ENCODE measurements around the gene C20orf173. TPM values are rescaled to one million over a fixed set of nuclear protein-coding genes. Genes with fewer than 3 reads are reported as not detected.

C20orf173 gene
- total and polyA plus RNA-seq, 5 donors from 2014 or later, result not detected

DNA sequence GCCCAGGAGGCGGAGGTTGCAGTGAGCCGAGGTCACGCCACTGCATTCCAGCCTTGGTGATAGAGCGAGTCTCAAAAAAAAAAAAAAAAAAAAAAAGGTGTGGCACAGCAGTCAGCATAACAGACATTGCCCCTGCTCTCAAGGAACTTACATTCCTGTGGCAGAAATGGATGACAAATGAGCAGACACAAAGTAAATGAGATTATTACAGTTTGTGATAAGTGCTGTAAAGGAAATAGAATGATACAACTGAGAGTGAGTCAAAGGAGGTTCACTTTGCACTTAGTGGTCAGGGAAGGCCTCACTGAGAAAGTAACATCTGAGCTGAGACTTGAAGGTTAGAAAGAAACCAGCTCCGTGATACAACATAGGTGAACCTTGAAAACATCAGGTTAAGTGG lies 37.6 kb downstream of the C20orf173 start:
- peak overlapping the region; percentile 99 for H3K4me3 ChIP-seq (ENCODE audit: low read depth, low read length)
- DNase-seq (peak in 1 of 3 donors; percentile 23), ATAC-seq (ENCODE audit: low read depth in 2 of 2) (no peak)
- Mint-ChIP-seq H3K4me1 (peaks cover 33 to 80% (median 48%) of the 10 kb centered on the region in 4 donors), H3K36me3 (peaks cover 48% of the 10 kb centered on the region), H3K4me3 (peak overlapping the region; percentile 98 to 100 (median 99)), H3K27ac (peak overlapping the region; percentile 85 to 99 (median 99)), H3K27me3 (no peaks in the 10 kb centered on the region), H3K9me3 (no peaks in the 10 kb centered on the region)
- no peaks in the 10 kb centered on the region for H3K27me3 ChIP-seq (ENCODE audit: control insufficient read depth, insufficient read depth, low read length)
- peaks cover 54% of the 10 kb centered on the region for H3K4me1 ChIP-seq (ENCODE audit: control insufficient read depth, insufficient read depth, low read length, poor library complexity, severe bottlenecking)
- peak overlapping the region; percentile 84 for H3K27ac ChIP-seq (ENCODE audit: insufficient read depth, low read length, poor library complexity, severe bottlenecking)
- H3K9me3 ChIP-seq (ENCODE audit: control insufficient read depth in 2 of 2, low read length in 2 of 2), result no peaks in the 10 kb centered on the region
- H3K36me3 ChIP-seq (ENCODE audit: control insufficient read depth, insufficient read depth, low read length), result peaks cover 38% of the 10 kb centered on the region

DNA sequence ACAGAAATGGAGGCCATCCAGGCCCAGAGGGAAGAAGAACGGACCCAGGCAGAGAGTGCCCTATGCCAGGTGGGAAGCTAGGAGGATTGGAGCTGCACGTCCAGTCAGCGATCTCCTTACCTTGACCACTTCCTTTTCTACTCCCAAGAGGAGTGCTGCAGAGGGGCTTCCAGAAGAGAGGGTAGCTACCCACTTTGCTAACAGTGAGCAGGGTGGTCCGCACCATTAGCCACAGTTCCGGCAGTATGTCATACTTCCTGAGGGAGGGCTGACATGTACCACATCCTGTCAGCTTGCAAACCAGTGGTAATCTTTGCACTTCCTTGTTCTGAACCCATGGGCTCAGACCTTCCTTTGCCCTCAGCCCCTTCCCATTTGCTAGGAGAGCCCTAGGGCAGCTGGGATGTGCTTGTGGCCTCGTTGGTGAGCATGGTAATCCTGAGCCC lies 38.7 kb downstream of the C20orf173 start:
- Histone ChIP-seq H3K36me3 (ENCODE audit: control insufficient read depth, insufficient read depth, low read length) (peaks cover 32% of the 10 kb centered on the region), H3K9me3 (ENCODE audit: control insufficient read depth in 2 of 2, low read length in 2 of 2) (no peaks in the 10 kb centered on the region), H3K27ac (ENCODE audit: insufficient read depth, low read length, poor library complexity, severe bottlenecking) (peak overlapping the region; percentile 84), H3K4me3 (ENCODE audit: low read depth, low read length) (peak overlapping the region; percentile 99), H3K27me3 (ENCODE audit: control insufficient read depth, insufficient read depth, low read length) (no peaks in the 10 kb centered on the region), H3K4me1 (ENCODE audit: control insufficient read depth, insufficient read depth, low read length, poor library complexity, severe bottlenecking) (peaks cover 54% of the 10 kb centered on the region)
- Mint-ChIP-seq H3K27ac (peak overlapping the region; percentile 99 to 100 (median 99)), H3K9me3 (no peaks in the 10 kb centered on the region), H3K4me1 (peaks cover 33 to 85% (median 51%) of the 10 kb centered on the region in 4 donors), H3K4me3 (peak overlapping the region; percentile 98 to 100 (median 99)), H3K27me3 (no peaks in the 10 kb centered on the region), H3K36me3 (peaks cover 48% of the 10 kb centered on the region)
- peak; percentile 100 for ATAC-seq (ENCODE audit: low read depth in 2 of 2)
- peak; percentile 47 to 88 (median 78) for DNase-seq

DNA sequence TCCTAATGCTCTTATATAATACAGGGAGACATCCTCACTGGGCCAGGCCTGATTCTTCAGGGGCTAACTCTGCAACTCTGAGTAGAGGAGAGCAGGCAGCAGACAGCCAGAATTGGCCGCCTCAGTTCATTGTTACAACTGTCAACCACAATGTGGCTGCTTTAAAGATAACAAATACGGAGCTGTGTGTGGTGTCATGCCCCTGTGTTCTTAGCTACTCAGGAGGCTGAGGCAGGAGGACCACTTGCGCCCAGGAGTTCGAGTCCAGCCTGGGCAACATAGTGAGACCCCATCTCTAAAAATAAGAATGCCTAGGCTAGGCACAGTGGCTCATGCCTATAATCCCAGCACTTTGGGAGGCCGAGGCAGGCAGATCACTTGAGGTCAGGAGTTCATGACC lies 39.7 kb downstream of the C20orf173 start:
- peak overlapping the region; percentile 84 for H3K27ac ChIP-seq (ENCODE audit: insufficient read depth, low read length, poor library complexity, severe bottlenecking)
- H3K9me3 ChIP-seq (ENCODE audit: control insufficient read depth in 2 of 2, low read length in 2 of 2), result no peaks in the 10 kb centered on the region
- H3K4me1 ChIP-seq (ENCODE audit: control insufficient read depth, insufficient read depth, low read length, poor library complexity, severe bottlenecking), result peaks cover 54% of the 10 kb centered on the region

DNA sequence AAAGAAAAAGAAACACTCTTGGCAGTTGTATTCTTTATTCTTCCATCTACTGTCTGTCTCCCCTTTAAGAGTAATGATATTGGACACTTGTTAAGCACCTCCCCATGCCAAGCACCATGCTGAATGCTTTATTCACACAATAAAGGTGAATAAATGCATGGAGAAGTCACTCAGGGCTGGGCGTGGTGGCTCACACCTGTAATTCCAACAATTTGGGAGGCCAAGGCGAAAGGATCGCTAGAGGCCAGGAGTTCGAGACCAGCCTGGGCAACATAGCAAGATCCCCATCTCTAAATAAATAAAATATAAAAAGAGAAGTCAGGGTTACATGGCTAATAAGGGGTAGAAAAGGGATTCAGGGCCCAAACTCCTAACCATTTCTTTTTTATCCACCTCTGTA lies 42.0 kb downstream of the C20orf173 start:
- Histone ChIP-seq H3K4me3 (ENCODE audit: low read depth, low read length) (peak overlapping the region; percentile 47), H3K4me1 (ENCODE audit: control insufficient read depth, insufficient read depth, low read length, poor library complexity, severe bottlenecking) (peaks cover 44% of the 10 kb centered on the region), H3K36me3 (ENCODE audit: control insufficient read depth, insufficient read depth, low read length) (peaks cover 13% of the 10 kb centered on the region), H3K27me3 (ENCODE audit: control insufficient read depth, insufficient read depth, low read length) (no peaks in the 10 kb centered on the region), H3K27ac (ENCODE audit: insufficient read depth, low read length, poor library complexity, severe bottlenecking) (no peak overlapping the region), H3K9me3 (ENCODE audit: control insufficient read depth in 2 of 2, low read length in 2 of 2) (no peaks in the 10 kb centered on the region)
- DNase-seq, result no peak
- peak overlapping the region in 2 of 4 donors; percentile 32 to 100 for H3K4me3 Mint-ChIP-seq
- peak overlapping the region in 1 of 3 donors; percentile 99 for H3K27ac Mint-ChIP-seq
- H3K36me3 Mint-ChIP-seq, result peaks cover 34% of the 10 kb centered on the region
- peaks cover 0 to 3% (median 0%) of the 10 kb centered on the region in 7 donors for H3K9me3 Mint-ChIP-seq
- H3K4me1 Mint-ChIP-seq, result peaks cover 29 to 65% (median 52%) of the 10 kb centered on the region in 4 donors
- no peak for ATAC-seq (ENCODE audit: low read depth in 2 of 2)
- H3K27me3 Mint-ChIP-seq, result no peaks in the 10 kb centered on the region

More for the DNA sequence above, 39.7 kb downstream of the C20orf173 start:
- ATAC-seq (ENCODE audit: low read depth in 2 of 2), result no peak
- Mint-ChIP-seq H3K9me3 (no peaks in the 10 kb centered on the region), H3K4me3 (peak overlapping the region; percentile 98 to 100 (median 99)), H3K36me3 (peaks cover 38% of the 10 kb centered on the region), H3K27me3 (no peaks in the 10 kb centered on the region), H3K4me1 (peaks cover 31 to 80% (median 50%) of the 10 kb centered on the region in 4 donors), H3K27ac (peak overlapping the region in 2 of 3 donors; percentile 90 to 99)
- Histone ChIP-seq H3K36me3 (ENCODE audit: control insufficient read depth, insufficient read depth, low read length) (peaks cover 23% of the 10 kb centered on the region), H3K4me3 (ENCODE audit: low read depth, low read length) (peak overlapping the region; percentile 99), H3K27me3 (ENCODE audit: control insufficient read depth, insufficient read depth, low read length) (no peaks in the 10 kb centered on the region)
- peak in 2 of 3 donors; percentile 8 to 27 for DNase-seq

DNA sequence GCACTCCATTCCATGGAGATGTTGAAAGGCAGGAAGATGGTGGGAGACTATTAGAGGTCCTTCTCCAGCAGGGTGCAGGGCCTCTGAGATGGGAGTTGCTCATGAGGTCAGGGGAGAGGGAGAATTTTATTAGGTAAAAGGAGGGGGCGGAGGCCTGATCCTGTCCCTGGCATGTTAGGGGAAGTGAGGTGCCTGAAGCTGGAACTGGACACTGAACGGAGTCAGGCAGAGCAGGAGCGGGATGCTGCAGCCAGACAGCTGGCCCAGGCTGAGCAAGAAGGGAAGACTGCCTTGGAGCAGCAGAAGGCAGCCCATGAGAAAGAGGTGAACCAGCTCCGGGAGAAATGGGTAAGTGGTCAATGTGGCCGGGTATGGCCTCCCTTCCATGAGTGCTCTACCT lies 49.7 kb downstream of the C20orf173 start:
- no peaks in the 10 kb centered on the region for H3K4me1 ChIP-seq (ENCODE audit: control insufficient read depth, insufficient read depth, low read length, poor library complexity, severe bottlenecking)
- Mint-ChIP-seq H3K36me3 (peaks cover 32% of the 10 kb centered on the region), H3K27me3 (no peaks in the 10 kb centered on the region), H3K4me3 (no peak overlapping the region), H3K4me1 (peaks cover 8 to 21% (median 14%) of the 10 kb centered on the region in 4 donors), H3K9me3 (peaks cover 0 to 3% (median 0%) of the 10 kb centered on the region in 7 donors), H3K27ac (peak overlapping the region; percentile 37 to 76 (median 65))
- ATAC-seq (ENCODE audit: low read depth in 2 of 2) (no peak), DNase-seq (no peak)
- H3K4me3 ChIP-seq (ENCODE audit: low read depth, low read length), result no peak overlapping the region
- H3K36me3 ChIP-seq (ENCODE audit: control insufficient read depth, insufficient read depth, low read length), result peaks cover 62% of the 10 kb centered on the region
- no peaks in the 10 kb centered on the region for H3K9me3 ChIP-seq (ENCODE audit: control insufficient read depth in 2 of 2, low read length in 2 of 2)
- H3K27me3 ChIP-seq (ENCODE audit: control insufficient read depth, insufficient read depth, low read length), result no peaks in the 10 kb centered on the region
- H3K27ac ChIP-seq (ENCODE audit: insufficient read depth, low read length, poor library complexity, severe bottlenecking), result no peak overlapping the region

DNA sequence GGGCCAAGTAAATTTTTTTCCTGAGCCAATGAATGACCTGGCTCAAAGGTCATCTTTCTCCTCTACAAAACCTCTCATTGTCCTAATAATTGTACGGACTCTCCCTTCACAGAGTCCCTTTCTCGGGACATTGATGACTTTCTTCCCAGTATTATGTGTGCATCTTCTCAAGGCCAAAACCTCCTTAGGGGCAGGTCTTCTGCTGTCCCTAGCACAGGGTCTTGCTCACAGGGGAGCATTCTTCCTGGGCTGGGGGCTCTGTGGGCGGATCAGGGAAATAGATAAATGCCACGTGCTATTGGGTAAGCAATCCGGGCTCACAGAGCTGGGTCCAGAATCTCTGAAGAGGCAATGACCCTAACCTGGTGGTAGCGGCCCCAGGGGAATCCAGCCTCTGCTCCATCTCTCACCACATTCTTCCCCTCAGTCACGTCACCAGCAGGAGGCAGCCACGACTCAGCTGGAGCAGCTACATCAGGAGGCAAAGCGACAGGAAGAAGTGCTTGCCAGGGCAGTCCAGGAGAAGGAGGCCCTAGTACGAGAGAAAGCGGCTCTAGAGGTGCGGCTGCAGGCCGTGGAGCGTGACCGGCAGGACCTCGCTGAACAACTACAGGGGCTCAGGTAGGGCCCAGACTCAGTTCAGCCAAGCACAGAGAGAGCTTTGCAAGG lies 50.5 kb downstream of the C20orf173 start:
- no peak for ATAC-seq (ENCODE audit: low read depth in 2 of 2)
- Mint-ChIP-seq H3K4me3 (no peak overlapping the region), H3K27ac (peak overlapping the region in 2 of 3 donors; percentile 83 to 88), H3K4me1 (peaks cover 4 to 16% (median 10%) of the 10 kb centered on the region in 4 donors), H3K9me3 (no peaks in the 10 kb centered on the region), H3K27me3 (no peaks in the 10 kb centered on the region), H3K36me3 (peaks cover 25% of the 10 kb centered on the region)
- H3K9me3 ChIP-seq (ENCODE audit: control insufficient read depth in 2 of 2, low read length in 2 of 2), result no peaks in the 10 kb centered on the region
- H3K4me1 ChIP-seq (ENCODE audit: control insufficient read depth, insufficient read depth, low read length, poor library complexity, severe bottlenecking), result no peaks in the 10 kb centered on the region
- DNase-seq, result peak in 2 of 3 donors; percentile 10 to 24
- peaks cover 64% of the 10 kb centered on the region for H3K36me3 ChIP-seq (ENCODE audit: control insufficient read depth, insufficient read depth, low read length)
- no peak overlapping the region for H3K27ac ChIP-seq (ENCODE audit: insufficient read depth, low read length, poor library complexity, severe bottlenecking)
- H3K27me3 ChIP-seq (ENCODE audit: control insufficient read depth, insufficient read depth, low read length), result no peaks in the 10 kb centered on the region
- H3K4me3 ChIP-seq (ENCODE audit: low read depth, low read length), result no peak overlapping the region

Data from CD4-positive, CD25-positive, alpha-beta regulatory T cell (primary cell).